ENCODE results near the gene VASH2.
"Not testable (repeated sequence)": the region's sequence is repeated elsewhere in the genome, so short reads cannot be mapped to it uniquely, and the experiment has no call there.

Gene VASH2

GRCh38 chr1:212982430-212983152, 32.2 kb downstream of the VASH2 start:
- no peak for DNase-seq

GRCh38 chr1:212983482-212983881, 33.1 kb downstream of the VASH2 start:
- DNase-seq, result no peak

GRCh38 chr1:212984522-212985291, 34.4 kb downstream of the VASH2 start:
- no peak for DNase-seq

- no peak for DNase-seq
Observed at GRCh38 chr1:212986551-212986950, 36.2 kb downstream of the VASH2 start.

- DNase-seq, result no peak
Observed at GRCh38 chr1:212987702-212988322, 37.5 kb downstream of the VASH2 start.

GRCh38 chr1:212990276-212990675, 39.9 kb downstream of the VASH2 start:
- no peak for DNase-seq

GRCh38 chr1:212993960-212994359, 43.6 kb downstream of the VASH2 start:
- not testable (repeated sequence) for DNase-seq

- DNase-seq, result no peak
Observed at GRCh38 chr1:212994926-212995325, 44.6 kb downstream of the VASH2 start.

GRCh38 chr1:213003256-213003655, 52.9 kb downstream of the VASH2 start:
- no peak for DNase-seq

- DNase-seq, result no peak
Observed at GRCh38 chr1:213008564-213008963, 58.2 kb downstream of the VASH2 start.

GRCh38 chr1:213014642-213015041, 64.3 kb downstream of the VASH2 start:
- DNase-seq, result no peak

GRCh38 chr1:213015099-213016050, 65.0 kb downstream of the VASH2 start, which contains the start of gene ANGEL2:
TSS of gene ANGEL2 (minus strand) at chr1:213015867. CDS start at chr1:213015671, 196 bp downstream.
- DNase-seq, result peak; percentile 64

- no peak for DNase-seq
Observed at GRCh38 chr1:213017447-213018273, 67.3 kb downstream of the VASH2 start.

- no peak for DNase-seq
Observed at GRCh38 chr1:213019450-213019849, 69.1 kb downstream of the VASH2 start.

- no peak for DNase-seq
Observed at GRCh38 chr1:213020016-213020415, 69.7 kb downstream of the VASH2 start.

GRCh38 chr1:213027024-213027423, 76.7 kb downstream of the VASH2 start:
- not testable (repeated sequence) for DNase-seq

- no peak for DNase-seq
Observed at GRCh38 chr1:213032651-213033050, 82.3 kb downstream of the VASH2 start.

- DNase-seq, result no peak
Observed at GRCh38 chr1:213034713-213035112, 84.4 kb downstream of the VASH2 start.

- DNase-seq, result no peak
Observed at GRCh38 chr1:213035573-213035972, 85.2 kb downstream of the VASH2 start.

Data from NCI-H187 treated with DMSO at 0.1 percent for 48 hours (cell line).